Thymus (tissue), 11 donors: Measurements from ENCODE around the gene SARDH. TPM values are rescaled to one million over a fixed set of nuclear protein-coding genes. Genes with fewer than 3 reads are reported as not detected.
A peak's percentile ranks its signal among the peaks of the same experiment; 100 is the strongest.

Experiments used
- DNase-seq, 9 donors: peaks; one replicate each; pipeline ENCODE4 v3.0.0-alpha.2; 2013; ENCODE audit warnings: low spot score in 9 of 9, low read depth in 6 of 9, missing footprints in 1 of 9
- H3K27ac ChIP-seq, 2 donors: one replicate each; pipeline ENCODE4 v1.5.1; 2013; ENCODE audit warnings: control low read depth in 1 of 2, low read depth in 1 of 2, low read length in 1 of 2, mild to moderate bottlenecking in 1 of 2, moderate library complexity in 1 of 2
- H3K27me3 ChIP-seq, 2 donors: one replicate each; pipeline ENCODE4 v1.5.1; 2013; ENCODE audit warnings: low read length in 1 of 2; ENCODE audit not compliant: control insufficient read depth in 2 of 2, insufficient read depth in 1 of 2
- H3K36me3 ChIP-seq, 2 donors: one replicate each; pipeline ENCODE4 v1.5.1; 2013; ENCODE audit warnings: low read length in 1 of 2, mild to moderate bottlenecking in 1 of 2, moderate library complexity in 1 of 2; ENCODE audit not compliant: control insufficient read depth in 2 of 2, insufficient read depth in 2 of 2
- H3K4me1 ChIP-seq, 2 donors: one replicate each; pipeline ENCODE4 v1.5.1; 2013; ENCODE audit warnings: low read length in 2 of 2; ENCODE audit not compliant: control insufficient read depth in 2 of 2, insufficient read depth in 2 of 2
- H3K4me3 ChIP-seq, 2 donors: one replicate each; pipeline ENCODE4 v1.5.1; 2013; ENCODE audit warnings: low read length in 2 of 2, control low read depth in 1 of 2, mild to moderate bottlenecking in 1 of 2
- H3K9me3 ChIP-seq, 2 donors: one replicate each; pipeline ENCODE4 v1.5.1; 2013; ENCODE audit warnings: low read length in 1 of 2, mild to moderate bottlenecking in 1 of 2; ENCODE audit not compliant: control insufficient read depth in 2 of 2, insufficient read depth in 1 of 2
- WGBS: extraction: QIAGEN DNeasy Blood & Tissue Kit; methylation state at CpG from one replicate; pipeline ENCODE4 v1.1.7; 2013; 5-methylcytosine and 5-hydroxymethylcytosine counted together
- polyA plus RNA-seq: library from polyadenylated mRNA; stranded (reverse); fragments of 200-250 nt; gene quantifications from one replicate; pipeline ENCODE4 v1.2.3, GENCODE V29; 2013
- total RNA-seq: library from RNA; stranded (reverse); fragments of 120-200 nt; gene quantifications from one replicate; pipeline ENCODE4 v1.2.4, GENCODE V29; 2013
- donor health status: healthy.

Gene SARDH
- total and polyA plus RNA-seq, 2 donors = 5.4 to 13.1 TPM

GRCh38 chr9:133714606-133715294 lies 23.4 kb downstream of the SARDH start:
- Histone ChIP-seq H3K27me3 (peaks cover 4 to 48% of the 10 kb centered on the region in 2 donors), H3K4me1 (peaks cover 30 to 59% of the 10 kb centered on the region in 2 donors), H3K9me3 (peaks cover 0 to 5% of the 10 kb centered on the region in 2 donors), H3K27ac (no peak overlapping the region), H3K4me3 (no peak overlapping the region), H3K36me3 (no peaks in the 10 kb centered on the region)
- no peak for DNase-seq
- WGBS = 98% methylated on average over 15 of the region's 15 CpGs

DNA sequence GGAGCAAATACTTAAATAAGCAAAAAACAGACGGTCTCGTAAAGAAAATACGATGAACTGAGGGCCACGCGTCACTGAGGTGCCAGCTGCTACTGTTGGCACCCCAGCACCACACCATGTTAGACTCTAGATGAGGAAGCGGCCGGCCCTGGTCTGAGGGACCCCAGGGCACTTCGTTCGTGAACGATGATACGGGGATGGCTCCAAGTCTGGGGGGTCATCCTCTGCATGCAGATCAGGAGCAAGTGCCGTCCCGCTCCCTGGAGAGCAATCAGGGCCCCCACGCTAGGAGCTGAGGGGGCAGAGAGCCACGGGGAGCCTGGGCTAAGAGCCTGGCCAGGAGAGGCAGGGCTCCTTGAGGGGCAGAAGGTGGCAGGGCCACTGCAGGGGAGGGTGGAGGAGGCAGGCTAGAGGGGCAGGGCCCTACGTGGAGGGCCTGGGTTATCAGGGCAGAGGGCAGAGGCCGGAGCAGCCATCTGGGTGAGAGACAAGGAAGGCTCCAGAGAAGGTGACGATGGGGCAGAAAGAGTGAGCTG lies 24.1 kb downstream of the SARDH start:
- WGBS = 96% methylated on average over 18 of the region's 18 CpGs
- Histone ChIP-seq H3K4me1 (peaks cover 37 to 66% of the 10 kb centered on the region in 2 donors), H3K27me3 (peaks cover 4 to 48% of the 10 kb centered on the region in 2 donors), H3K27ac (no peak overlapping the region), H3K36me3 (no peaks in the 10 kb centered on the region), H3K9me3 (peaks cover 0 to 5% of the 10 kb centered on the region in 2 donors), H3K4me3 (no peak overlapping the region)
- no peak for DNase-seq

GRCh38 chr9:133713150-133713959 lies 24.8 kb downstream of the SARDH start:
- peak in 1 of 9 donors; percentile 63 for DNase-seq
- no peak overlapping the region for H3K27ac ChIP-seq
- no peak overlapping the region for H3K4me3 ChIP-seq

GRCh38 chr9:133712221-133713100 lies 25.7 kb downstream of the SARDH start:
- no peaks in the 10 kb centered on the region for H3K36me3 ChIP-seq
- WGBS = 85% methylated on average over 22 of the region's 22 CpGs
- no peak for DNase-seq
- peaks cover 0 to 10% of the 10 kb centered on the region in 2 donors for H3K9me3 ChIP-seq
- H3K27ac ChIP-seq = no peak overlapping the region
- peaks cover 51 to 81% of the 10 kb centered on the region in 2 donors for H3K4me1 ChIP-seq
- H3K4me3 ChIP-seq = no peak overlapping the region
- peaks cover 7 to 50% of the 10 kb centered on the region in 2 donors for H3K27me3 ChIP-seq

More at GRCh38 chr9:133713150-133713959, 24.8 kb downstream of the SARDH start:
- Histone ChIP-seq H3K36me3 (no peaks in the 10 kb centered on the region), H3K4me1 (peaks cover 44 to 72% of the 10 kb centered on the region in 2 donors), H3K9me3 (peaks cover 0 to 5% of the 10 kb centered on the region in 2 donors), H3K27me3 (peaks cover 4 to 47% of the 10 kb centered on the region in 2 donors)
- WGBS = 73% methylated on average over 25 of the region's 25 CpGs

GRCh38 chr9:133711428-133712220 lies 26.5 kb downstream of the SARDH start:
- H3K4me3 ChIP-seq = no peak overlapping the region
- WGBS = 97% methylated on average over 32 of the region's 32 CpGs
- no peak overlapping the region for H3K27ac ChIP-seq
- H3K36me3 ChIP-seq = no peaks in the 10 kb centered on the region
- H3K9me3 ChIP-seq = peaks cover 0 to 13% of the 10 kb centered on the region in 2 donors
- peaks cover 56 to 90% of the 10 kb centered on the region in 2 donors for H3K4me1 ChIP-seq
- peaks cover 7 to 58% of the 10 kb centered on the region in 2 donors for H3K27me3 ChIP-seq
- no peak for DNase-seq

DNA sequence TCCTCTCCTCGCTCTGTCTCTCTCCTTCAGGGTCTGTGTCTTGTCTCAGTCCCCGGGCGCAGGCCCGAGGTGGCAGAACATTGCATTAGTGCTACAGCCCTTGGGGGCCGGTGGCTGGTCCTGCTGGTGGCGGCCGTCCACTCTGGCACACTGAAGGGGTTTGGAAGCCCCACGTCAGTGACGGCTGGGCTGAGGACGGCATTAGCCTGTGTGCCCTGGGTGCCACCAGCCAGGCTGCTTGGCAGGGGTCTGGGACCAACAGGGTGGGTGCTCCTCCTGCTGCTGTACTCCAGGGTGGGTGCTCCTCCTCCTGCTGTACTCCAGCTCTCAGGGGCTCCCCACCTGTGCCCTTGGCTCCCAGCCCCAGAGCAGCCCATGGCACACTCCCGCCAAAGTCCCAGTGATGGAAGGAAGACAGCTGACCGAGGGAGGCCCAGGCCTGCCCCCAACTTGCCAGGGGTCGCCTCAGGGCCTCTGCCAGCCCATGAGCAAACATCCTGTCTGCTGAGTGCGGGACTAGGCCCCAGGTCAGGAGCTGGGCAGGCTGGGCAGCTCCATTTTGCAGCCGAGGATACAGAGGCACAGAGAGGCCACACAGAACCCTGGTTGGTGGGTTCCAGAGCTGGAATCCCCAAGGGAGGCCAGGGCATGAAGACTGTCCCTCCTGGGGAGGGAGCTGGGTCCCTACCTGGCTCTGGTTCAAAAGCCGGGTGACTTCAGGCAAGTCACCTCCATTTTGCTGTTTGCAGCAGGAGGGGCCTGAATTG lies 27.3 kb downstream of the SARDH start:
- Histone ChIP-seq H3K4me1 (peaks cover 62 to 91% of the 10 kb centered on the region in 2 donors), H3K27me3 (peaks cover 7 to 59% of the 10 kb centered on the region in 2 donors), H3K27ac (no peak overlapping the region), H3K4me3 (no peak overlapping the region), H3K36me3 (no peaks in the 10 kb centered on the region), H3K9me3 (peaks cover 0 to 17% of the 10 kb centered on the region in 2 donors)
- DNase-seq = no peak
- WGBS = 94% methylated on average over 16 of the region's 16 CpGs

- peaks cover 1 to 23% of the 10 kb centered on the region in 2 donors for H3K9me3 ChIP-seq
- peaks cover 7 to 57% of the 10 kb centered on the region in 2 donors for H3K27me3 ChIP-seq
- peak overlapping the region; percentile 15 to 80 for H3K27ac ChIP-seq
- DNase-seq = no peak
- H3K36me3 ChIP-seq = no peaks in the 10 kb centered on the region
- WGBS = 90% methylated on average over 32 of the region's 32 CpGs
- no peak overlapping the region for H3K4me3 ChIP-seq
- peaks cover 62 to 83% of the 10 kb centered on the region in 2 donors for H3K4me1 ChIP-seq
Measured at GRCh38 chr9:133709691-133710571, 28.2 kb downstream of the SARDH start.
